Activated T-cell treated with anti-CD3 and anti-CD28 coated beads for 24 hours (primary cell): Measurements from ENCODE around the gene SLC6A6.
"Not testable (repeated sequence)": the region's sequence is repeated elsewhere in the genome, so short reads cannot be mapped to it uniquely, and the experiment has no call there.

Experiments
- DNase-seq: peaks from one replicate; pipeline ENCODE4 v3.0.0-alpha.2; 2020; ENCODE audit warnings: low read depth

The SLC6A6 gene

GRCh38 chr3:14398797-14399106, 3.7 kb upstream of the SLC6A6 start:
- no peak for DNase-seq

DNA sequence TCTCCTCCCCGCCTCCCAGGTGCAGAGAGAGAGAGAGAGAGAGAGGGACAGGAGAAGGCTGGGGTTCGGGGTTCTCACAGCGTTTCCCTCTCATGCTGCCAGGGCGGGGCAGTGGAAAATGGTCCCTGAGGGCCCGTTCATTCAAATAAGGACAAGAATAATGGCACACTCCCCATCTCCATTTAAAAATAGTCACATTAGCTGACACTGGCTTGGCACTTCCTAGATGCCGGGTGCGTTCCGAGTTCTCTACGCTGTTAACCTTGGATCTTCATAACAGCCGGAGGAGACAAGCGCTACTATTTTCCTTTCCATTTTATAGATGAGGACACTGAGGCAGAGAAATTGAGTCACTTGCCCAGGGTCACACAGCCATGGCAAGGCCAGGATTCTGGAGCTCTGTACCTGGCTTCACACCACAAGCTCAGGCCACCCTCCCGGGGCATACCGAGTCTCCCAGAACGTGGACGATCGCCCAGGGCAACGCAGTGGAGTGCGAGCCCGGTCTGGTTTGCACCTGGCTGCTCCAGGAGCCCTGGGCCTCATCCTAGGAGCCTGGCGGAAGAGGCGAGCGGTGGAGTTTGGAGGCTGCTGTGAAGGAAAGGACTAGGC, 608 bp upstream of the SLC6A6 start:
- DNase-seq = no peak

GRCh38 chr3:14403619-14404155, 1.3 kb downstream of the SLC6A6 start:
- DNase-seq = no peak

DNA sequence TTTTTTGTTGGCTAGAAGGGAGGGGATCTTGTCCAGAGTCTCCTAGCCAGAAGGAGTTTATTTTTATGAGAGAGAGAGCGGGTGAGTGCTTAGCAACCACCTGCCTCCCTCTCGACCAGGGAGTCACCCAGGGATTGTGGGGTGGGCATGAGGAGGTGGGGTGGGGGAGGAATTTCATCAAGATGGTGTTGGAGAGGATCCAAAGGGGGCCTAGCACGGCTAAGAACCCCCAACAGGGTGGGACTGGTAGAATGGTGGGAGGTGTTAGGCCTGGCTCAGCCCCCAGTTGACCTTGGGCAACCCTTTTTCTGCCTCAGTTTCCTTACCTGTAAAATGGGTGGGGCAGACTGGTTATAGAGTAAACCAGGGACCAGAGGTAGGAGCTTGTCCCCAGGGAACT, 1.8 kb downstream of the SLC6A6 start:
- no peak for DNase-seq

GRCh38 chr3:14404631-14405359, 2.4 kb downstream of the SLC6A6 start:
- no peak for DNase-seq

GRCh38 chr3:14405360-14406238, 3.2 kb downstream of the SLC6A6 start:
- DNase-seq = no peak

GRCh38 chr3:14406336-14406735, 3.9 kb downstream of the SLC6A6 start:
- no peak for DNase-seq

GRCh38 chr3:14406766-14407165, 4.4 kb downstream of the SLC6A6 start:
- no peak for DNase-seq

DNA sequence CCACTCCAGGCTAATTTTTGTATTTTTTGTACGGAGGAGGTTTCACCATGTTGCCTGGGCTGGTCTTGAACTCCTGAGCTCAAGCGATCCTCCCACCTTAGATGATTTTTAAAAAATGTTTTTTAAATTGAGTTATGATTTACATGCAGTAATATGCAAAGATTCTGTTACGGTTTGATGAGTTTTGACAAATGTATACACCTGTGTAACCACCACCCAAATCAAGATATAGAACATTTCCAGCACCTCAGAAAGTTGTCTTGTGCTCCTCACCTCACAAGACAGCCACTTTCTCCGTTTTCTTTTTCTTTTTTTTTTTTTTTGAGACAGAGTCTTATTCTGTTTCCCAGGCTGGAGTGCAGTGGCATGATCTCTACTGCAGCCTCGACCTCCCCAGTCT, 4.8 kb downstream of the SLC6A6 start:
- DNase-seq = no peak

DNA sequence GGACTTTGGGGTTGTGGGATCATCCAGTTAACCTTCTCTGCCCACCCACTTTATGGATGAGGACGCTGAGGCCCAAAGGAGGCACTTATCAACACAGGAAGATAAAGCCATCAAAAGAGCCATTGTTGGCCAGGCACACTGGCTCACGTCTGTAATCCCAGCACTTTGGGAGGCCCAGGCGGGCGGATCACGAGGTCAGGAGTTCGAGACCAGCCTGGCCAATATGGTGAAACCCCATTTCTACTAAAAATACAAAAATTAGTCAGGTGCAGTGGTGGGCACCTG, 7.3 kb downstream of the SLC6A6 start:
- not testable (repeated sequence) for DNase-seq

DNA sequence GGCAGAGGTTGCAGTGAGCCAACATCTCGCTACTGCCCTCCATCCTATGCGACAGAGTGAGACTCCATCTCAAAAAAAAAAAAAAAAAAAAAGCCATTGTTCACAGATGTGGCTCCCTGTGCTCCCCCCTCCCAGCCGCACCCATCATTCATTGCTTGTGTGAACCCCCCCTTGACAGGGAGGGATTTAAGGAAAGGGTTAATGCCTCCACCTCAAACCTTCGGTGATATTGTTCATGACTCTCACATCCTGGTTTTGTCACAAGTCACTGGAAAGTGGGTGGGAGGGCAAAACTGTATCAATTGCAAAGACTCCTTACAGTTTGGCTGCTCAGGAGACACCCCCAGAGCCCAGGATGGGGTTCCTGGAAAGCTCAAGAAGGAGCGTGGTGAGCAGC, 7.7 kb downstream of the SLC6A6 start:
- DNase-seq = no peak

GRCh38 chr3:14410503-14411165, 8.2 kb downstream of the SLC6A6 start:
- DNase-seq = no peak

- DNase-seq = no peak
Observed at GRCh38 chr3:14411166-14411526, 8.7 kb downstream of the SLC6A6 start.

GRCh38 chr3:14411988-14412387, 9.6 kb downstream of the SLC6A6 start:
- no peak for DNase-seq

GRCh38 chr3:14412831-14413380, 10.5 kb downstream of the SLC6A6 start:
- no peak for DNase-seq

GRCh38 chr3:14413381-14414071, 11.1 kb downstream of the SLC6A6 start:
- DNase-seq = no peak

DNA sequence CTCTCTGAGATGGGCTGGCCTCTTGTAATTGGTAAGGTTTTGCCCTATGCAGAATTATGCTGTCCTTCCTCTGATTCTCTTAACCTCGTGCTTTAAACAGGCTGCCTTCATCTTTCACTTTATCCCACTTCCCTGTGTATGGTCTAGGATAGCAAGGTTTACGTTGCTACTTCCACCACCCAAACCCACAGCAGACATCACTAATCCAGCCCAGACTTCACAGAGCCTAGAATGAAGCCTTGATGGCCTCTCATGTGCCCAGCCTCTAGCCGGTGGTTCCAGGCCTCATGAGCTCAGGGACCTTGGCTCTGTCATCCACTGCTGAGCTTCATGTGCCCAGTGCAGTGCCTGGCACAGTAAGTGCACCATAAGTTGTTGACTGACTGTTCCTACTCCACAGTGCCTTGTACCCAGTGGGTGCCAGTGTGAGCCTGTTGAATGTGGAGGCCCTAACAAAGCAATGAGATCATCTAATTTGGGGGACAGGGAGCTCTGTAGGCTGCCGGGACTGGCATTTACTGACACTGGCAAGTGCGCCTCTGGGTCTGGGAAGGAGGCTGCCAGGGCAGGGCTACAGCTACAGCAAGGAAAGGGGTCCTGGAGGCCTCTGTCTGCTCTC, 12.5 kb downstream of the SLC6A6 start:
- DNase-seq = no peak

DNA sequence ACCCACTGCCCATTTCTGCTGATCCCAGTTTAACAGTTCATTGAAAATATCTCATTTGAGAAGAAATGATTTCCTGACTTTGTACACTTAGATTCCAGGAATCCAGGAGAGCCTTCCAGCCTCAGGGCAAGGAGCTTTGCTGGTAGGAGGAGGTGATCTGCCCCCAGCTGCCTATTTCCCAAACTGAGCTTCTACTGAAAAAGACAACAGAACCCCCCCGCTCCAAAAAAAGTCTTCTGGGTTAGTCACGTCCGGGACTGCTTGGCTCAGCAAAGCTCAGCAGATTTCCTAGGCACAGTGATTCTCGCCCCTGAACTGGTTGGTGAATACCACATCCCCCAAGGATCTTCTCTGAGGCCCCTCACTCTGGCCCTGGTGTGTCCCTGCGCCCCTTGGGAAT, 13.1 kb downstream of the SLC6A6 start:
- DNase-seq = no peak

DNA sequence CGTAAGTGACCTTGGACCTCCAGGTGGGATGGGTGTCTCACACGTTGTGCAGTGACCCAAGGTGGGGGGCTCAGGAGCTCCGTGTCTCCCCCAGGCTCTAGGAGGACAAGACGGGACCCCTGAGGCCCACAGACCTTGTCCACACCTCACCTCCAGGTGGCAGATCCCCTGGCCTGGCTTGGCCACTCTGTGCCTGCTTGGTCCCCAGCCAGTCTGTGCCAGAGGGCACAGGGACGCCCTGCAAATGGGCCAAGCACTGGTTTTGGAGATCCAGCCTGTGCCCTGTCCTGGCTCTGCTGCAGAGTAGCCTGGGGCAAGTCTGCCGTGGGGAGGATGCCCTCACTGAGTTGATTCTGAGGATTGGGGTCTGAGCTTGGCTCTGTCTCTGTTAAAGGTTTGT, 14.0 kb downstream of the SLC6A6 start:
- DNase-seq = no peak

GRCh38 chr3:14418296-14419250, 16.2 kb downstream of the SLC6A6 start:
- DNase-seq = no peak
